ENCODE results near the gene CCDC116.
A peak's percentile ranks its signal among the peaks of the same experiment; 100 is the strongest.

The CCDC116 gene

DNA sequence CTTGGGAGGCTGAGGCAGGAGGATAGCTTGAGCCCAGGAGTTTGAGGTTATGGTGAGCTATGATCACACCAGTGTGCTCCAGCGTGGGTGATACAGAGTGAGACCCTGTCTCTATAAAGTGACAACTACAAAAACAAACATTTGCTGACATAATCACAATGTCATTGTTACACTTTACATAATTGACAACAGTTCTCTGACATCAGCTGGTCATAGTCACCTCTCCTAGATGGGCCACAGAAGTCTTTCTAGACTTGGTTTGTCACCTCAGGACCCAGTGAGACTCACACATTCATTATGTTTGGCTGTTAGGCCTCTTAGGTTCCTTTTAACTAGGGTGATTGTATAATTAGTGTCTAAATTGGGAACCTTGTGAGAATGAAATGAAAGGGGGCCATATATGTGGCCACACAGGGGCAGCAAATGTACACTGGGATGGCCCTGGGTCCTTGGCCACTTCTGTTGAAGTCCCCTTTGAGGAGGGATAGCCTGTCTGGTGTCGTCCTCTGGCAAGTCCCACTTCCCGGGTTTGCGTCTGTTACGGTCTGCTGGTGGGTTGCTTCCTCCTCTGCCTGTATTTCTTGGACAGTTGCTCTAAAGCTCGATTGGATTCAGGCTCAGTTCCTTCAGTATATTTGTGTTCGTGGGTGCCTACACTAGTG is 27.4 kb downstream of the CCDC116 start:
- Histone ChIP-seq H3K9me3 (ENCODE audit: control insufficient read depth, insufficient read depth, low read depth, low read length) (no peaks in the 10 kb centered on the region), H3K4me1 (ENCODE audit: control insufficient read depth, insufficient read depth, low read length) (peaks cover 12% of the 10 kb centered on the region), H3K27ac (ENCODE audit: low read depth, low read length) (no peak overlapping the region), H3K9ac (ENCODE audit: low read length) (no peak overlapping the region), H3K4me3 (ENCODE audit: low read depth, low read length) (no peak overlapping the region), H3K27me3 (ENCODE audit: control insufficient read depth, insufficient read depth, low read length) (peaks cover 4% of the 10 kb centered on the region; the same call in 1 of the 2 replicates), H3K36me3 (ENCODE audit: control insufficient read depth, insufficient read depth, low read length) (0 out of 2 replicates have a peak, but pooled peaks cover 2% of the 10 kb centered on the region)

- H3K4me3 ChIP-seq (ENCODE audit: low read depth, low read length) = no peak overlapping the region
- H3K27me3 ChIP-seq (ENCODE audit: control insufficient read depth, insufficient read depth, low read length) = peaks cover 4% of the 10 kb centered on the region; the same call in 1 of the 2 replicates
- peaks cover 12% of the 10 kb centered on the region for H3K4me1 ChIP-seq (ENCODE audit: control insufficient read depth, insufficient read depth, low read length)
- H3K9me3 ChIP-seq (ENCODE audit: control insufficient read depth, insufficient read depth, low read depth, low read length) = no peaks in the 10 kb centered on the region
- H3K36me3 ChIP-seq (ENCODE audit: control insufficient read depth, insufficient read depth, low read length) = no peaks in the 10 kb centered on the region
- no peak overlapping the region for H3K27ac ChIP-seq (ENCODE audit: low read depth, low read length)
- H3K9ac ChIP-seq (ENCODE audit: low read length) = no peak overlapping the region
These were observed 28.3 kb downstream of the CCDC116 start for GRCh38 chr22:21660904-21661303.

DNA sequence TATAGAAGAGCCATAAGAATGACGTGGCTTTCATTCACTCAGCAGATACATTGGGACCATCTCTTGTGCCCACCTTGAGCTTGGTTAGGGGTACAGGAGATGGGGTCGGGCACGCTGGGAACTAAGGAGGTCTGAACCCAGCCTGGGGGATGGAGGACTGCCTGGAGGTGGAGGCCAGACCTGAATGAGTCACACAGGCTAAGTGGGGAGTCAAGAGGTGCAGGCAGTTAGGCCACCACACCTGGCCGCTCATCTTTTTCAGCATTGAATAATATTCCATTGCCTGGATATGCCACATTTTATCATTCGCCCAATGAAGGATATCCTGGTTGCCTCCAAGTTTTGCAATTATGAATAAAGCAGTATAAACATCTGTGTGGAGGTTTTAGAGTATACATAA is 29.4 kb downstream of the CCDC116 start:
- H3K4me3 ChIP-seq (ENCODE audit: low read depth, low read length) = no peak overlapping the region
- no peak overlapping the region for H3K9ac ChIP-seq (ENCODE audit: low read length)
- H3K36me3 ChIP-seq (ENCODE audit: control insufficient read depth, insufficient read depth, low read length) = no peaks in the 10 kb centered on the region
- peaks cover 4% of the 10 kb centered on the region; the same call in 1 of the 2 replicates for H3K27me3 ChIP-seq (ENCODE audit: control insufficient read depth, insufficient read depth, low read length)
- no peaks in the 10 kb centered on the region for H3K9me3 ChIP-seq (ENCODE audit: control insufficient read depth, insufficient read depth, low read depth, low read length)
- H3K4me1 ChIP-seq (ENCODE audit: control insufficient read depth, insufficient read depth, low read length) = peaks cover 7% of the 10 kb centered on the region
- no peak overlapping the region for H3K27ac ChIP-seq (ENCODE audit: low read depth, low read length)

- H3K36me3 ChIP-seq (ENCODE audit: control insufficient read depth, insufficient read depth, low read length) = no peaks in the 10 kb centered on the region
- peaks cover 4% of the 10 kb centered on the region; the same call in 1 of the 2 replicates for H3K27me3 ChIP-seq (ENCODE audit: control insufficient read depth, insufficient read depth, low read length)
- no peak overlapping the region for H3K27ac ChIP-seq (ENCODE audit: low read depth, low read length)
- H3K9me3 ChIP-seq (ENCODE audit: control insufficient read depth, insufficient read depth, low read depth, low read length) = no peaks in the 10 kb centered on the region
- no peaks in the 10 kb centered on the region for H3K4me1 ChIP-seq (ENCODE audit: control insufficient read depth, insufficient read depth, low read length)
- H3K9ac ChIP-seq (ENCODE audit: low read length) = no peak overlapping the region
- no peak overlapping the region for H3K4me3 ChIP-seq (ENCODE audit: low read depth, low read length)
These were observed 31.2 kb downstream of the CCDC116 start for GRCh38 chr22:21663738-21664137.

GRCh38 chr22:21665047-21665851 is 32.7 kb downstream of the CCDC116 start:
- H3K4me3 ChIP-seq (ENCODE audit: low read depth, low read length) = peak overlapping the region; percentile 81
- H3K27ac ChIP-seq (ENCODE audit: low read depth, low read length) = no peak overlapping the region
- 0 out of 2 replicates have a peak, but pooled peaks cover 5% of the 10 kb centered on the region for H3K36me3 ChIP-seq (ENCODE audit: control insufficient read depth, insufficient read depth, low read length)
- H3K9me3 ChIP-seq (ENCODE audit: control insufficient read depth, insufficient read depth, low read depth, low read length) = no peaks in the 10 kb centered on the region
- peaks cover 4% of the 10 kb centered on the region; the same call in 1 of the 2 replicates for H3K27me3 ChIP-seq (ENCODE audit: control insufficient read depth, insufficient read depth, low read length)
- no peaks in the 10 kb centered on the region for H3K4me1 ChIP-seq (ENCODE audit: control insufficient read depth, insufficient read depth, low read length)
- H3K9ac ChIP-seq (ENCODE audit: low read length) = no peak overlapping the region

GRCh38 chr22:21666786-21667185 is 34.2 kb downstream of the CCDC116 start:
- Histone ChIP-seq H3K9me3 (ENCODE audit: control insufficient read depth, insufficient read depth, low read depth, low read length) (no peaks in the 10 kb centered on the region), H3K27ac (ENCODE audit: low read depth, low read length) (no peak overlapping the region), H3K9ac (ENCODE audit: low read length) (no peak overlapping the region), H3K4me1 (ENCODE audit: control insufficient read depth, insufficient read depth, low read length) (no peaks in the 10 kb centered on the region), H3K36me3 (ENCODE audit: control insufficient read depth, insufficient read depth, low read length) (peaks cover 19% of the 10 kb centered on the region), H3K4me3 (ENCODE audit: low read depth, low read length) (peak overlapping the region; percentile 81), H3K27me3 (ENCODE audit: control insufficient read depth, insufficient read depth, low read length) (no peaks in the 10 kb centered on the region)

DNA sequence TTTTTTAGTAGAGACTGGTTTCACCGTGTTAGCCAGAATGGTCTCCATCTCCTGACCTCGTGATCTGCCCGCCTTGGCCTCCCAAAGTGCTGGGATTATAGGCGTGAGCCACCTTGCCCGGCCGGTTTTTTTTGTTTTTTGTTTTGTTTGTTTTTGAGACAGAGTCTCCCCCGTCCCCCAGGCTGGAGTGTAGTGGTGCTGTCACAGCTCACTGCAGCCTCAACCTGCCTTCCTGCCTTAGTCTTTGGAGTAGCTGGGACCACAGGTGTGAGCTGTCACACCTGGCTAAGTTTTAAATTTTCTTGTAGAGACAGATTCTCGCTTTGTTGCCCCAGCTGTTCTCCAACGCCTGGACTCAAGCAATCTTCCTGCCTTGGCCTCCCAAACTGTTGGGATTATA is 36.5 kb downstream of the CCDC116 start:
- no peaks in the 10 kb centered on the region for H3K4me1 ChIP-seq (ENCODE audit: control insufficient read depth, insufficient read depth, low read length)
- H3K9me3 ChIP-seq (ENCODE audit: control insufficient read depth, insufficient read depth, low read depth, low read length) = no peaks in the 10 kb centered on the region
- H3K36me3 ChIP-seq (ENCODE audit: control insufficient read depth, insufficient read depth, low read length) = peaks cover 41% of the 10 kb centered on the region
- H3K27me3 ChIP-seq (ENCODE audit: control insufficient read depth, insufficient read depth, low read length) = no peaks in the 10 kb centered on the region
- no peak overlapping the region for H3K4me3 ChIP-seq (ENCODE audit: low read depth, low read length)
- H3K27ac ChIP-seq (ENCODE audit: low read depth, low read length) = no peak overlapping the region
- no peak overlapping the region for H3K9ac ChIP-seq (ENCODE audit: low read length)

DNA sequence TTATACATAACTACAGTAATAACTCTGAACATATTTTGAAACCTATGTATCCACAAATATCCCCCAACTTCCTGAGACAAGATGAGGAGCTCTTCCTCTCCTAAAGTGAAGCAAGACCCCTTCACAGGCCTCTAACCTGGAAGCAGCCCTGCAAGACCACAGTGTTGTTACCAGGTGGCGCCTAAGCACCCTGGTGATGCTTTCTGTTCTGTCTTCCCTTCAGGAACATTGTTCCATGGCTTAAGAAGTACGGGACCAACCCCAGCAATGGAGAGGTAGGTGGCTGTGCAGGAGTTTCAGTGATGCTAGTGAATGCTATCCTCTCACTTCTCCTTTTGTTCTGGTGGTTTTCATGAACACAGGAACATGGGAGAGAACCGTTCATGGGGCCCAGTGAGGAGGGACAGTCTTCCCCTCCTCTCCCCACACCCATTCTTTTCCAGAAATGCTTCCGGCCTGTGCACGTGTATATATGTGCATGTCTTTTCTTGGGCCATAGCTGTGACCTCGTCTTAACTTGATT is 39.6 kb downstream of the CCDC116 start:
- Histone ChIP-seq H3K27ac (ENCODE audit: low read depth, low read length) (no peak overlapping the region), H3K36me3 (ENCODE audit: control insufficient read depth, insufficient read depth, low read length) (peaks cover 60% of the 10 kb centered on the region), H3K4me3 (ENCODE audit: low read depth, low read length) (no peak overlapping the region), H3K9ac (ENCODE audit: low read length) (no peak overlapping the region), H3K4me1 (ENCODE audit: control insufficient read depth, insufficient read depth, low read length) (no peaks in the 10 kb centered on the region), H3K27me3 (ENCODE audit: control insufficient read depth, insufficient read depth, low read length) (no peaks in the 10 kb centered on the region), H3K9me3 (ENCODE audit: control insufficient read depth, insufficient read depth, low read depth, low read length) (0 out of 2 replicates have a peak, but pooled peaks cover 6% of the 10 kb centered on the region)

- H3K9ac ChIP-seq (ENCODE audit: low read length) = no peak overlapping the region
These were observed 41.2 kb downstream of the CCDC116 start for GRCh38 chr22:21673534-21674321.

DNA sequence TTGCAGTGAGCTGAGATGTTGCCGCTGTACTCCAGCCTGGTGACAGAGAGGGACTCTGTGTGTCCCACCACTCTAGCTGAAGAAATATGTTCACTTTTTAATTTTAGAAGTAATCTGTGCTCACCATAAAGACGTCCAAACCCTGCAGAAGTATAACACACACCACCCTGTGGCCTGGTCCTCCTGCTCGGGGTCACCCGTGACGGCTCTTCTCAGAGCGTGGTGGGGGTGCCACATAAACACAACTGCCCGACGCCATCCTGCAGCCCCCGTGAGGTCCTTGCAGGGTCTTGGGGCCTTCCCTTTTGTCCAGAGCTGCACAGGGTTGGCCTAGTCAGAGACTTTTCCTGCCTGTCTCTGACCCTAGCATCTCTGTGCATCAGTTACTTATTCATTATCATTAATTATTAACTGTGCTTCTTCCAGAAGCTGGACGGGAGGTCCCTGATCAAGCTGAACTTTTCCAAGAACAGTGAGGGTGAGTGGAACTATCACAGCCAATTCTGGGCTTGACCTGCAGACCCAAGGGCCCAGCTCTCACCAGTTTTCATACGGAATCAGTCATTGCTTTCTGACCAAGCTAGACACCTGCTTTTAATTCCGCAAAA is 42.2 kb downstream of the CCDC116 start:
- Histone ChIP-seq H3K27ac (ENCODE audit: low read depth, low read length) (no peak overlapping the region), H3K9me3 (ENCODE audit: control insufficient read depth, insufficient read depth, low read depth, low read length) (peaks cover 12% of the 10 kb centered on the region; the same call in 1 of the 2 replicates), H3K4me3 (ENCODE audit: low read depth, low read length) (no peak overlapping the region), H3K4me1 (ENCODE audit: control insufficient read depth, insufficient read depth, low read length) (no peaks in the 10 kb centered on the region), H3K36me3 (ENCODE audit: control insufficient read depth, insufficient read depth, low read length) (peaks cover 67% of the 10 kb centered on the region), H3K27me3 (ENCODE audit: control insufficient read depth, insufficient read depth, low read length) (no peaks in the 10 kb centered on the region), H3K9ac (ENCODE audit: low read length) (no peak overlapping the region)

More at GRCh38 chr22:21673534-21674321, 41.2 kb downstream of the CCDC116 start:
- Histone ChIP-seq H3K27me3 (ENCODE audit: control insufficient read depth, insufficient read depth, low read length) (no peaks in the 10 kb centered on the region), H3K9me3 (ENCODE audit: control insufficient read depth, insufficient read depth, low read depth, low read length) (peaks cover 12% of the 10 kb centered on the region; the same call in 1 of the 2 replicates), H3K36me3 (ENCODE audit: control insufficient read depth, insufficient read depth, low read length) (peaks cover 69% of the 10 kb centered on the region), H3K4me1 (ENCODE audit: control insufficient read depth, insufficient read depth, low read length) (no peaks in the 10 kb centered on the region), H3K27ac (ENCODE audit: low read depth, low read length) (no peak overlapping the region), H3K4me3 (ENCODE audit: low read depth, low read length) (no peak overlapping the region)

Measured in HUES6 (cell line).